ENCODE data around the gene PCYT2.
A peak's percentile ranks its signal among the peaks of the same experiment; 100 is the strongest.

PCYT2 gene

DNA sequence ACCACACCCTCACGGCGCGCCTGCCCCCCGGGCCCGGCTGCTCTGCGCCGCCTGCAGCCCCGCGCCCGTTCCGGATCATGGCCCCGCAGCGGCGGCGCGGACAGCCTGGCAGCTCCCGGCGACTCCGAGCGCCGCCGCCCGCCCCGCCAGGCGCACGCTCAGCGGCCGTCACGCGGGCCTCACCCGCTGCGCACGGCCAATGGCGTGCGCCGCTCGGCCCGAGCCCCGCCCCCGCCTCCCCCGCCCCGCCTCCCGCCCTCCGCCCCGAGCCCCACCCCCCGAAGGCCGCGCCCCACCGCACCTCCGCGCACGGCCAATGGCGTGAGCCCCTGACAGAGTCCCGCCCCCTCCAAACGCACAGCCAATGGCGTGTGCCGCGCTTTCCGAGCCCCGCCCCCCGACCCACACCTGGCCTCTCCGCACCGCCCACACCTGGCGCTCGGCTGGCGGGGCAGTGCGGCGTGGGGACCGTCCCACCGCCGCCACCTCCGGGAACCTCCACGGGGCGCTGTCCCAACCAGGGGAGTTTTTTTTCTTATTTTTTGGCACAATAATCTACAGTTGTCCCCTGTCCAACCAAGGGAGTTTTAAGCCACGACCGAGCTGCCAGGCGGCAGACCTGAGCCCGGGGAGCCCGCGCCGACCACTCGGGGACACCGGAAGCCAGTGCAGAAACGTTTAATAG, at the start of gene PCYT2:
PCYT2 (minus strand) TSS at position 123 of the 685 bp plus-strand sequence; CDS start at position 79, 44 bp downstream.
- ChIA-PET CTCF (interaction anchor here (1.1 to 1.9 kb wide), 2 partner anchors 14 to 42 kb away, joined by 3 to 8 read pairs; no protein-coding TSS in a partner anchor), POLR2A (interaction anchor here (1.0 to 2.0 kb wide), 5 partner anchors 10 to 111 kb away, joined by 3 to 10 read pairs (median 4); partner anchors contain the start of genes CENPX, LRRC45 and MAFG)
- peaks cover 0 to 73% of the 10 kb centered on the region in 2 experiments; a peak in 1 of 3 replicates for H3K36me3 ChIP-seq (ENCODE audit: control insufficient read depth in 2 of 2, insufficient read depth in 1 of 2, low read length in 2 of 2)
- peak within 1 kb of the TSS; percentile 52 for H3K4me3 ChIP-seq (ENCODE audit: low read depth, low read length)
- H3K4me1 ChIP-seq (ENCODE audit: control insufficient read depth, insufficient read depth, low read length) = peaks cover 7% of the 10 kb centered on the region
- H3K27ac ChIP-seq (ENCODE audit: extremely low read depth, low read depth, low read length) = peak within 1 kb of the TSS; percentile 62; the same call in 1 of the 2 replicates
- H3K9me3 ChIP-seq (ENCODE audit: control insufficient read depth, insufficient read depth, low read depth, low read length) = no peaks in the 10 kb centered on the region
- peak; percentile 87 for TF ChIP-seq EGR2 (tag by site-specific recombination; IDR thresholded peaks at IDR 0.05; ENCODE audit: low read depth)
- TF ChIP-seq, protein P1, sequence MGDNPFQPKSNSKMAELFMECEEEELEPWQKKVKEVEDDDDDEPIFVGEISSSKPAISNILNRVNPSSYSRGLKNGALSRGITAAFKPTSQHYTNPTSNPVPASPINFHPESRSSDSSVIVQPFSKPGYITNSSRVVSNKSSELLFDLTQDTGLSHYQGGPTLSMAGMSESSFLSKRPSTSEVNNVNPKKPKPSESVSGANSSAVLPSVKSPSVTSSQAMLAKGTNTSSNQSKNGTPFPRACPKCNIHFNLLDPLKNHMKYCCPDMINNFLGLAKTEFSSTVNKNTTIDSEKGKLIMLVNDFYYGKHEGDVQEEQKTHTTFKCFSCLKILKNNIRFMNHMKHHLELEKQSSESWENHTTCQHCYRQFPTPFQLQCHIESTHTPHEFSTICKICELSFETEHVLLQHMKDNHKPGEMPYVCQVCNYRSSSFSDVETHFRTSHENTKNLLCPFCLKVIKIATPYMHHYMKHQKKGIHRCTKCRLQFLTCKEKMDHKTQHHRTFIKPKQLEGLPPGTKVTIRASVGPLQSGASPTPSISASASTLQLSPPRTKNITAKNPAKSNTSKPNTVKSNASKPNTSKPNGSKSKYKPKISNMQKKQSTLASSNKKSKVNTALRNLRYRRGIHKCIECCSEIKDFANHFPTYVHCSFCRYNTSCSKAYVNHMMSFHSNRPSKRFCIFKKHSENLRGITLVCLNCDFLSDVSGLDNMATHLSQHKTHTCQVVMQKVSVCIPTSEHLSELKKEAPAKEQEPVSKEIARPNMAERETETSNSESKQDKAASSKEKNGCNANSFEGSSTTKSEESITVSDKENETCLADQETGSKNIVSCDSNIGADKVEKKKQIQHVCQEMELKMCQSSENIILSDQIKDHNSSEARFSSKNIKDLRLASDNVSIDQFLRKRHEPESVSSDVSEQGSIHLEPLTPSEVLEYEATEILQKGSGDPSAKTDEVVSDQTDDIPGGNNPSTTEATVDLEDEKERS (tag by site-specific recombination; IDR thresholded peaks at IDR 0.05) = no peak
- TF ChIP-seq ZNF677 (tag by site-specific recombination; IDR thresholded peaks at IDR 0.05) = no peak
- no peak for TF ChIP-seq ZNF544 (tag by site-specific recombination; IDR thresholded peaks at IDR 0.05)
- no peak for TF ChIP-seq ZNF433 (tag by site-specific recombination; IDR thresholded peaks at IDR 0.05; ENCODE audit: low read depth)
- TF ChIP-seq ZEB2 (tag by site-specific recombination; IDR thresholded peaks at IDR 0.05) = 0 out of 2 replicates have a peak, but pooled peaks have one; percentile 34
- TF ChIP-seq ZNF146 (tag by site-specific recombination; IDR thresholded peaks at IDR 0.05) = no peak
- TF ChIP-seq, protein P2, sequence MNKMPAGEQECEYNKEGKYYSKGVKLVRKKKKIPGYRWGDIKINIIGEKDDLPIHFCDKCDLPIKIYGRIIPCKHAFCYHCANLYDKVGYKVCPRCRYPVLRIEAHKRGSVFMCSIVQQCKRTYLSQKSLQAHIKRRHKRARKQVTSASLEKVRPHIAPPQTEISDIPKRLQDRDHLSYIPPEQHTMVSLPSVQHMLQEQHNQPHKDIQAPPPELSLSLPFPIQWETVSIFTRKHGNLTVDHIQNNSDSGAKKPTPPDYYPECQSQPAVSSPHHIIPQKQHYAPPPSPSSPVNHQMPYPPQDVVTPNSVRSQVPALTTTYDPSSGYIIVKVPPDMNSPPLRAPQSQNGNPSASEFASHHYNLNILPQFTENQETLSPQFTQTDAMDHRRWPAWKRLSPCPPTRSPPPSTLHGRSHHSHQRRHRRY (tag by site-specific recombination; IDR thresholded peaks at IDR 0.05) = no peak
- TF ChIP-seq KLF10 (tag by site-specific recombination; IDR thresholded peaks at IDR 0.05) = peak; percentile 95
- TF ChIP-seq, protein P3, sequence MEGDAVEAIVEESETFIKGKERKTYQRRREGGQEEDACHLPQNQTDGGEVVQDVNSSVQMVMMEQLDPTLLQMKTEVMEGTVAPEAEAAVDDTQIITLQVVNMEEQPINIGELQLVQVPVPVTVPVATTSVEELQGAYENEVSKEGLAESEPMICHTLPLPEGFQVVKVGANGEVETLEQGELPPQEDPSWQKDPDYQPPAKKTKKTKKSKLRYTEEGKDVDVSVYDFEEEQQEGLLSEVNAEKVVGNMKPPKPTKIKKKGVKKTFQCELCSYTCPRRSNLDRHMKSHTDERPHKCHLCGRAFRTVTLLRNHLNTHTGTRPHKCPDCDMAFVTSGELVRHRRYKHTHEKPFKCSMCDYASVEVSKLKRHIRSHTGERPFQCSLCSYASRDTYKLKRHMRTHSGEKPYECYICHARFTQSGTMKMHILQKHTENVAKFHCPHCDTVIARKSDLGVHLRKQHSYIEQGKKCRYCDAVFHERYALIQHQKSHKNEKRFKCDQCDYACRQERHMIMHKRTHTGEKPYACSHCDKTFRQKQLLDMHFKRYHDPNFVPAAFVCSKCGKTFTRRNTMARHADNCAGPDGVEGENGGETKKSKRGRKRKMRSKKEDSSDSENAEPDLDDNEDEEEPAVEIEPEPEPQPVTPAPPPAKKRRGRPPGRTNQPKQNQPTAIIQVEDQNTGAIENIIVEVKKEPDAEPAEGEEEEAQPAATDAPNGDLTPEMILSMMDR (tag by site-specific recombination; IDR thresholded peaks at IDR 0.05) = peak; percentile 49; the same call in 1 of the 2 replicates
- no peak for TF ChIP-seq ZNF324 (tag by site-specific recombination; IDR thresholded peaks at IDR 0.05)
- TF ChIP-seq, protein P4, sequence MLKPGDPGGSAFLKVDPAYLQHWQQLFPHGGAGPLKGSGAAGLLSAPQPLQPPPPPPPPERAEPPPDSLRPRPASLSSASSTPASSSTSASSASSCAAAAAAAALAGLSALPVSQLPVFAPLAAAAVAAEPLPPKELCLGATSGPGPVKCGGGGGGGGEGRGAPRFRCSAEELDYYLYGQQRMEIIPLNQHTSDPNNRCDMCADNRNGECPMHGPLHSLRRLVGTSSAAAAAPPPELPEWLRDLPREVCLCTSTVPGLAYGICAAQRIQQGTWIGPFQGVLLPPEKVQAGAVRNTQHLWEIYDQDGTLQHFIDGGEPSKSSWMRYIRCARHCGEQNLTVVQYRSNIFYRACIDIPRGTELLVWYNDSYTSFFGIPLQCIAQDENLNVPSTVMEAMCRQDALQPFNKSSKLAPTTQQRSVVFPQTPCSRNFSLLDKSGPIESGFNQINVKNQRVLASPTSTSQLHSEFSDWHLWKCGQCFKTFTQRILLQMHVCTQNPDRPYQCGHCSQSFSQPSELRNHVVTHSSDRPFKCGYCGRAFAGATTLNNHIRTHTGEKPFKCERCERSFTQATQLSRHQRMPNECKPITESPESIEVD (tag by site-specific recombination; IDR thresholded peaks at IDR 0.05) = no peak
- TF ChIP-seq ZFHX2 (tag by site-specific recombination; conservative IDR thresholded peaks at IDR 0.05) = peak; percentile 93
- TF ChIP-seq, protein P5, sequence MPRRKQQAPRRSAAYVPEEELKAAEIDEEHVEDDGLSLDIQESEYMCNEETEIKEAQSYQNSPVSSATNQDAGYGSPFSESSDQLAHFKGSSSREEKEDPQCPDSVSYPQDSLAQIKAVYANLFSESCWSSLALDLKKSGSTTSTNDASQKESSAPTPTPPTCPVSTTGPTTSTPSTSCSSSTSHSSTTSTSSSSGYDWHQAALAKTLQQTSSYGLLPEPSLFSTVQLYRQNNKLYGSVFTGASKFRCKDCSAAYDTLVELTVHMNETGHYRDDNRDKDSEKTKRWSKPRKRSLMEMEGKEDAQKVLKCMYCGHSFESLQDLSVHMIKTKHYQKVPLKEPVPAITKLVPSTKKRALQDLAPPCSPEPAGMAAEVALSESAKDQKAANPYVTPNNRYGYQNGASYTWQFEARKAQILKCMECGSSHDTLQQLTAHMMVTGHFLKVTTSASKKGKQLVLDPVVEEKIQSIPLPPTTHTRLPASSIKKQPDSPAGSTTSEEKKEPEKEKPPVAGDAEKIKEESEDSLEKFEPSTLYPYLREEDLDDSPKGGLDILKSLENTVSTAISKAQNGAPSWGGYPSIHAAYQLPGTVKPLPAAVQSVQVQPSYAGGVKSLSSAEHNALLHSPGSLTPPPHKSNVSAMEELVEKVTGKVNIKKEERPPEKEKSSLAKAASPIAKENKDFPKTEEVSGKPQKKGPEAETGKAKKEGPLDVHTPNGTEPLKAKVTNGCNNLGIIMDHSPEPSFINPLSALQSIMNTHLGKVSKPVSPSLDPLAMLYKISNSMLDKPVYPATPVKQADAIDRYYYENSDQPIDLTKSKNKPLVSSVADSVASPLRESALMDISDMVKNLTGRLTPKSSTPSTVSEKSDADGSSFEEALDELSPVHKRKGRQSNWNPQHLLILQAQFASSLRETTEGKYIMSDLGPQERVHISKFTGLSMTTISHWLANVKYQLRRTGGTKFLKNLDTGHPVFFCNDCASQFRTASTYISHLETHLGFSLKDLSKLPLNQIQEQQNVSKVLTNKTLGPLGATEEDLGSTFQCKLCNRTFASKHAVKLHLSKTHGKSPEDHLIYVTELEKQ (tag by site-specific recombination; IDR thresholded peaks at IDR 0.05; ENCODE audit: borderline replicate concordance) = no peak
- TF ChIP-seq SP2 (tag by site-specific recombination; IDR thresholded peaks at IDR 0.05) = peak; percentile 78
- TF ChIP-seq, protein P6, sequence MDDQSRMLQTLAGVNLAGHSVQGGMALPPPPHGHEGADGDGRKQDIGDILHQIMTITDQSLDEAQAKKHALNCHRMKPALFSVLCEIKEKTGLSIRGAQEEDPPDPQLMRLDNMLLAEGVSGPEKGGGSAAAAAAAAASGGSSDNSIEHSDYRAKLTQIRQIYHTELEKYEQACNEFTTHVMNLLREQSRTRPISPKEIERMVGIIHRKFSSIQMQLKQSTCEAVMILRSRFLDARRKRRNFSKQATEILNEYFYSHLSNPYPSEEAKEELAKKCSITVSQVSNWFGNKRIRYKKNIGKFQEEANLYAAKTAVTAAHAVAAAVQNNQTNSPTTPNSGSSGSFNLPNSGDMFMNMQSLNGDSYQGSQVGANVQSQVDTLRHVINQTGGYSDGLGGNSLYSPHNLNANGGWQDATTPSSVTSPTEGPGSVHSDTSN (CRISPR knock-in tag; IDR thresholded peaks at IDR 0.05) = 0 out of 2 replicates have a peak, but pooled peaks have one; percentile 12
- TF ChIP-seq, protein P7, sequence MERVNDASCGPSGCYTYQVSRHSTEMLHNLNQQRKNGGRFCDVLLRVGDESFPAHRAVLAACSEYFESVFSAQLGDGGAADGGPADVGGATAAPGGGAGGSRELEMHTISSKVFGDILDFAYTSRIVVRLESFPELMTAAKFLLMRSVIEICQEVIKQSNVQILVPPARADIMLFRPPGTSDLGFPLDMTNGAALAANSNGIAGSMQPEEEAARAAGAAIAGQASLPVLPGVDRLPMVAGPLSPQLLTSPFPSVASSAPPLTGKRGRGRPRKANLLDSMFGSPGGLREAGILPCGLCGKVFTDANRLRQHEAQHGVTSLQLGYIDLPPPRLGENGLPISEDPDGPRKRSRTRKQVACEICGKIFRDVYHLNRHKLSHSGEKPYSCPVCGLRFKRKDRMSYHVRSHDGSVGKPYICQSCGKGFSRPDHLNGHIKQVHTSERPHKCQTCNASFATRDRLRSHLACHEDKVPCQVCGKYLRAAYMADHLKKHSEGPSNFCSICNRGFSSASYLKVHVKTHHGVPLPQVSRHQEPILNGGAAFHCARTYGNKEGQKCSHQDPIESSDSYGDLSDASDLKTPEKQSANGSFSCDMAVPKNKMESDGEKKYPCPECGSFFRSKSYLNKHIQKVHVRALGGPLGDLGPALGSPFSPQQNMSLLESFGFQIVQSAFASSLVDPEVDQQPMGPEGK (tag by site-specific recombination; IDR thresholded peaks at IDR 0.05) = peak; percentile 42; the same call in 1 of the 2 replicates
- TF ChIP-seq KLF8 (tag by site-specific recombination; IDR thresholded peaks at IDR 0.05) = peak; percentile 36; the same call in 1 of the 2 replicates
- peak; percentile 68; the same call in 1 of the 2 replicates for TF ChIP-seq GLIS2 (tag by site-specific recombination; IDR thresholded peaks at IDR 0.05)
- TF ChIP-seq YY1 (tag by site-specific recombination; IDR thresholded peaks at IDR 0.05) = no peak
- TF ChIP-seq BCL11B (tag by site-specific recombination; IDR thresholded peaks at IDR 0.05; ENCODE audit: low read depth) = no peak
- no peak for TF ChIP-seq ZNF571 (tag by site-specific recombination; IDR thresholded peaks at IDR 0.05)

Data from HEK293 (cell line).